ENCODE data around the gene GPR26.
"Not testable (repeated sequence)": the region's sequence is repeated elsewhere in the genome, so short reads cannot be mapped to it uniquely, and the experiment has no call there.

Gene GPR26

GRCh38 chr10:123718544-123719060 is 52.4 kb downstream of the GPR26 start:
- DNase-seq: no peak

- no peak for DNase-seq
Observed at GRCh38 chr10:123720536-123720935, 54.4 kb downstream of the GPR26 start.

GRCh38 chr10:123721441-123722049 is 55.4 kb downstream of the GPR26 start:
- DNase-seq: no peak

- no peak for DNase-seq
Observed at GRCh38 chr10:123722351-123722750, 56.2 kb downstream of the GPR26 start.

- DNase-seq: no peak
Observed at GRCh38 chr10:123724747-123725146, 58.6 kb downstream of the GPR26 start.

- DNase-seq: no peak
Observed at GRCh38 chr10:123726381-123726780, 60.2 kb downstream of the GPR26 start.

GRCh38 chr10:123726836-123727235 is 60.7 kb downstream of the GPR26 start:
- DNase-seq: no peak

GRCh38 chr10:123729523-123729922 is 63.4 kb downstream of the GPR26 start:
- DNase-seq: no peak

- not testable (repeated sequence) for DNase-seq
Observed at GRCh38 chr10:123736917-123737316, 70.8 kb downstream of the GPR26 start.

GRCh38 chr10:123741146-123741545 is 75.0 kb downstream of the GPR26 start:
- DNase-seq: no peak

- DNase-seq: no peak
Observed at GRCh38 chr10:123741711-123742110, 75.6 kb downstream of the GPR26 start.

GRCh38 chr10:123742751-123743440 is 76.7 kb downstream of the GPR26 start:
- DNase-seq: no peak

- no peak for DNase-seq
Observed at GRCh38 chr10:123743441-123744223, 77.5 kb downstream of the GPR26 start.

- no peak for DNase-seq
Observed at GRCh38 chr10:123744224-123744536, 78.0 kb downstream of the GPR26 start.

Measured in activated CD4-positive, alpha-beta T cell treated with anti-CD3 and anti-CD28 coated beads for 4 hours (primary cell).